Renal cortical epithelial cell (primary cell): ENCODE data around the gene STRA8. TPM values are rescaled to one million over a fixed set of nuclear protein-coding genes. Genes with fewer than 3 reads are reported as not detected.

ENCODE experiments used
- DNase-seq: peaks from one replicate; pipeline ENCODE4 v3.0.0-alpha.2; 2011; ENCODE audit warnings: low read depth
- total RNA-seq: library from RNA; depleted of rRNA; stranded (reverse); fragments of >200 nt; gene quantifications from 2 replicates; pipeline ENCODE4 v1.2.3, GENCODE V29; 2014

Gene STRA8
- total RNA-seq, result not detected in 2 replicates

DNA sequence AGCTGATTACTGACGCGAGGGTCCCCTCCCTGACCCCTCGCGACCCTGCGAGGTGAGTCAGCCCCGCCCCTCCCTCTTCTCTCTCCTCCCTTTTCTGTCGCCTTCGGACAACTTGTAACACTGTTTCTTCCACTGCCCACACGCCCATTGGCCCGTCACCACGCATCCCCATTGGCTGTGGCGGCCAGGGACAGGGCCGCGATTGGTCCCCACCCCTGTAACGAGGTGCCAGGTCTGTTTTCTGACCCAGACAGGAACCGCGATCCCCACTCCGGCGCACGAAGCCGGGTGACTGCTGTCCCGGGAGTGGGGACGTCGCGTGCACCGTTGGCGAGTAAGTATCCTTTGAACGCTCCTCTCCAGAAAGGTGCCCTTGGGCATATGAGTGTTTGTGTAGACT is at the start of gene STRA8:
Gene STRA8, plus strand, starts transcription at position 269 of the 400 bp plus-strand sequence. CDS start 6,687 bp downstream, outside the sequence.
- DNase-seq, result no peak

- DNase-seq, result no peak
These were observed 49.3 kb upstream of the STRA8 start for GRCh38 chr7:135184254-135184841.

GRCh38 chr7:135185471-135186260 is 48.0 kb upstream of the STRA8 start:
- DNase-seq, result no peak

GRCh38 chr7:135186261-135186540 is 47.4 kb upstream of the STRA8 start:
- DNase-seq, result no peak

- DNase-seq, result no peak
These were observed 46.8 kb upstream of the STRA8 start for GRCh38 chr7:135186841-135187253.

DNA sequence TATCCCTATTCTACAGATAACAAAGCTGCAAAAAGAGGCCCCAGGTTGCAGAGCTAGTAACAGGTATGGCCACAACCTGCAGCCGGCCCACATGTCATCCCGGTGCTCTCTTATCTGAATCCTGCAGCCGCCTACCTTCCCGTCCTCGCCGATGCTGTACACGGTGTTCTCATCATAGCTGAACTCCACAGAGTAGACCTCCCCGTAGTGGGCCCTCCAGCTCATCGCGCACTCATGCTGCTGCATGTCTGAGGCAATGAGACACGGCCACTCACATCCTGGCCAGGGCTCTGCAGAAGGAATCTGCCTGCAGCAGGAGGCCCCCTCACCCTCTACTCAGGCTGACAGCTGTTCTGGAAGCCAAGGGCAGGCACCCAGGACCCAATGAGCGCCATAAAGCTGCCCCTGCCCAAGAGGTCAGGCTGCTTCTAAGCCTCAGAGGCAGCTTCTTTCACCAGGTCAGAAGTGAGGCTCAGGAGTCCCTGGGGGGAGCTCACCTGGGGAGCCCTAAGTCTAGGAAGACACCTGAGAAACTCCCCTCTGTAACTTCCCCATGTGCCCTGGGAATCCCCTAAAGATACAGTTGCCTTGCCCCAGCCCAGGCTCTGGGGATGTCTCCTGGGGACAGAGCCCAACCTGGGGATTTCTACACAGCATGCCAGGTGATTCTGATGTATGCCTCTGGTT is 45.2 kb upstream of the STRA8 start:
- DNase-seq, result no peak

DNA sequence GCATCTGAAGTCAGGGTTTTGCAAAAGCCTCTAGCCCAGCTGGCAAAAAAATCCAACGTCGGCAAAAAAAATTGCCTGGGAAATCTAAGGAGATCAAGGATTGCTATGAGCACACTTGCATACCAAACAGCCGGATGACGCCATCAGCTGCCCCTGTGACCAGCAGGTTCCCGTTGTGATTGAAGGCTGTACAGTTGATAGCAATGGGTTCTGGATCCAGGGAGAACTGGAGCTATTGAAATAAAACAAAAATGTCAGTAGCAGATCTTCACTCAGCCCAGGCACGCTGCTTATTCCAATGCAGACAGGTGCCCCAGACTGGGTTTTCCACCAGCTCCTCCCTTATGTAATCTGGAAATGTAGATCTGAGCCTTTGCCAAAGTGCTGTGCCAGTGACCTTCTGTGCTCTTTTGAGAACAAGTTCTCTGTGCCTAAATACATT is 44.4 kb upstream of the STRA8 start:
- DNase-seq, result no peak

DNA sequence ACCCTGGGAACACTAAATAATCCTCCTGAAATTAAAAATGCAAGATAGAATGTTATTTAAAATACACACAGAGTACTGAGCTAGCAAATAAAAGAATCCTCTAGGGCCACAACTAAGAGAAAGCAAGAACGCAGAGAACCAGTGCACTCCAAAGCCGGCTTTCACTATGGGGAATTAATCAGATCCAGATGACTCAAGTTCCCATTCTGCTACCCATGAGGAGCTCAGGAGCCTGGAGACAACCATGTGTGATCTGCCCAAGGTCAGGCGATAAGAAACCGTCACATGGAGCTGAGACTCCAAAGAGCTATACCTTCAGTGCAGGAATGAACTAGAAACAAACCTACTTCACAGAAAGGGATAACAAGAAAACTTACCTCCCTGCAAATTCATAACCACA is 43.7 kb upstream of the STRA8 start:
- DNase-seq, result no peak

GRCh38 chr7:135190703-135191102 is 42.9 kb upstream of the STRA8 start:
- DNase-seq, result no peak

DNA sequence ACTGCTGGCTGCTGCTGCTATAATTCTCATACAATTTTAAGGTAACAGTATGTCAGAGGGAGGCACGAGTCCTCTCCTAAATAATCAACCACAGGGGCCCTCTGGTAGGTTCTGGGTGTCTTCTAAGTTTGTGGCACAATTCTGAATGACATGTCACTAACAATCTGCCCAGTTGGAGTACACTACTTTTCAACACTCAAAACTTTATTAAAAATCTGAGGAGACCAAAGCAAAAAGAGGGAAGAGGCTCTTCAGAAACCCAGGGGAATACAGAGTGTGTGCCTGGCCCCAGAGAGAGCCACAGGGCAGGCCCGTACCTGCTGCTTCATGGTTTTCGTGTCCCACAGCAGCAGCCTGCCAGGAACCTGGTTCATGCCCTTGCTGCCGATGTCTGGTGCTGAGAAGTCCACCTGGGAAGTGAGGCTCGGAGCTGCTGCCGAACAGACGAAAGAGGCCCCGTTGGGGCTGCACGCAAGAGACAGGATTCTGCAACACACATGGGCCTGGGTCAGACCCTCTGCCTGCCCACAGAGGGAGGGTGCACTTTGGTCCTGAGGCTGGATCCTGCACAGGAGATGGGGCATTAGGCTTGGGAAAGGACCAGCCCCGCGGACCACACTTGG is 40.6 kb upstream of the STRA8 start:
- no peak for DNase-seq

- no peak for DNase-seq
These were observed 40.0 kb upstream of the STRA8 start for GRCh38 chr7:135193615-135194081.

- no peak for DNase-seq
These were observed 39.0 kb upstream of the STRA8 start for GRCh38 chr7:135194494-135195095.

DNA sequence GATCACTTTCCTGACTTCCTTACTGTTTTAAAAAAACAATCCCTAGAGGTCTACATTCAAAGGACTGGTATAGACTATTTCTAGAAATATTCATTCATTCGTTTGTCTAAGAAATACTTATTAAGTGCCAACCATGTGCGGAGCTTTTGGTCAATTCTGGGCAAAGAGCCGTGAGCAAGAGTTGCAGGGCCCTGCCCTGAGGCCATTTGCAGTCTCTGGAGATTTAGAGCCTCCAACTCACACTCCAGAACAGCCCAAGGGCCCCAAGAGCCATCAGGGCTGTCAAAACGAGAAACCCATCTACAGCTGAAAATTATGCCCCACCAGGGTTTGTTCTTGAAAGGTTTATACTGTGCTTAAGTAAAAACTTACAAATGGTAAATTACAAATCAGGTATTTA is 38.5 kb upstream of the STRA8 start:
- DNase-seq, result no peak

GRCh38 chr7:135195968-135196629 is 37.5 kb upstream of the STRA8 start:
- DNase-seq, result no peak

GRCh38 chr7:135197343-135197742 is 36.3 kb upstream of the STRA8 start:
- no peak for DNase-seq

GRCh38 chr7:135197906-135198655 is 35.6 kb upstream of the STRA8 start:
- no peak for DNase-seq

- DNase-seq, result no peak
These were observed 34.2 kb upstream of the STRA8 start for GRCh38 chr7:135199439-135199838.

GRCh38 chr7:135200821-135201331 is 32.8 kb upstream of the STRA8 start:
- peak; percentile 80 for DNase-seq

DNA sequence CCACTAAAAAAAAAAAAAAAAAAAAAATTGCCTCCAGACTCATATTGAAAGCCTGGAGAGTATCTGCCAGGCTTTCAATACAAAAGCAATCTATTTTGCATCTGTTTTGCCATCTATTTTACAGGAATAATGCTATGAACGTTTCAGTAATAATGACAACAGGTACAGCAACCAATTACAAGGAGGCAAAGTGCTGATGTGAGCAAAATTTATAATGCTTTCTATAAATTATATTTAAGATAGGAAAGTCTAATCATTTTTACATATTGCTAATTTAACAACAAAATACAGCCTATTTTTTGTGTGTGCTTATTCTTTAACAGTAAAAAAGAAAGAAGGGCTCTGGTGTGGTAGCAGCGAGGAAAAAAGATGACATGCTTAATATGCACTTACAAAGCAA is 32.3 kb upstream of the STRA8 start:
- DNase-seq, result no peak

GRCh38 chr7:135204341-135204749 is 29.3 kb upstream of the STRA8 start:
- peak; percentile 88 for DNase-seq

- peak; percentile 51 for DNase-seq
These were observed 28.8 kb upstream of the STRA8 start for GRCh38 chr7:135204876-135205275.
